Testis (tissue), 3 donors: ENCODE measurements around the gene SATB2. TPM values are rescaled to one million over a fixed set of nuclear protein-coding genes. Genes with fewer than 3 reads are reported as not detected.

Source experiments
- DNase-seq: peaks from one replicate; pipeline ENCODE4 v3.0.0-alpha.2; 2019
- H3K27ac ChIP-seq, 2 donors: fragments of 200-600 bp; sonication (generic); one replicate each; pipeline ENCODE4 v1.5.1; 2019
- H3K27me3 ChIP-seq: fragments of 200-600 bp; sonication (generic); one replicate; pipeline ENCODE4 v1.5.1; 2019
- H3K36me3 ChIP-seq: fragments of 200-600 bp; sonication (generic); one replicate; pipeline ENCODE4 v1.5.1; 2017; ENCODE audit warnings: low read depth; ENCODE audit errors: missing control alignments
- H3K4me1 ChIP-seq: fragments of 200-600 bp; sonication (generic); one replicate; pipeline ENCODE4 v1.5.1; 2019
- H3K4me3 ChIP-seq, 2 donors: fragments of 200-600 bp; sonication (generic); one replicate each; pipeline ENCODE4 v1.5.1; 2017 to 2019
- H3K9me3 ChIP-seq: fragments of 200-600 bp; sonication (generic); one replicate; pipeline ENCODE4 v1.5.1; 2017
- CTCF ChIP-seq, 3 experiments: fragments of 450-650 bp in 2 of 3; fragments of 200-600 bp in 1 of 3; sonication (generic) in 1 of 3; IDR thresholded peaks; one replicate each; pipeline ENCODE4 v1.5.1; 2016 to 2019; ENCODE audit warnings: antibody characterized with exemption in 3 of 3, mild to moderate bottlenecking in 2 of 3, moderate library complexity in 1 of 3
- POLR2A ChIP-seq: fragments of 450-650 bp; IDR thresholded peaks from one replicate; pipeline ENCODE4 v1.6.1; 2017; ENCODE audit warnings: antibody characterized with exemption, mild to moderate bottlenecking, moderate library complexity
- WGBS, 2 donors: methylation state at CpG; one replicate each; pipeline ENCODE4 v1.1.5; 2018; 5-methylcytosine and 5-hydroxymethylcytosine counted together
- intact Hi-C: fragments of 100-400 bp; cut with DNase I; formaldehyde crosslinking; loops from one replicate; pipeline ENCODE4 v1.15.1; 2023; ENCODE audit warnings: low total_unique reads
- polyA plus RNA-seq: library from polyadenylated mRNA; stranded (reverse); fragments of 350-450 nt; fragmentation: Illumina TruSeq; extraction: RNeasy Lipid Tissue Mini Kit (QIAGEN cat#74804); gene quantifications from one replicate; pipeline ENCODE4 v1.2.3, GENCODE V29; 2014; ENCODE audit warnings: low read depth, low replicate concordance; ENCODE audit not compliant: insufficient read depth
- total RNA-seq, 2 donors: library from RNA; depleted of rRNA; stranded (reverse); fragments of >200 nt; gene quantifications; one replicate each; pipeline ENCODE4 v1.2.3, GENCODE V29; 2016

The SATB2 gene
- total and polyA plus RNA-seq, 3 donors from 2014 or later, result 5.1 to 15.1 (median 14.1) TPM

GRCh38 chr2:199467066-199467822, 9.5 kb upstream of the SATB2 start:
- H3K27me3 ChIP-seq, result no peaks in the 10 kb centered on the region
- intact Hi-C loops, result no loop called here
- 32 to 43% methylated on average over 18 to 23 of the region's 23 CpGs for WGBS, 2 donors
- no peaks in the 10 kb centered on the region for H3K36me3 ChIP-seq
- H3K4me1 ChIP-seq, result peaks cover 18% of the 10 kb centered on the region
- no peak for DNase-seq
- H3K4me3 ChIP-seq, result no peak overlapping the region
- H3K9me3 ChIP-seq, result no peaks in the 10 kb centered on the region
- H3K27ac ChIP-seq, result no peak overlapping the region
- TF ChIP-seq POLR2A (no peak), CTCF (IDR thresholded peaks at IDR 0.05) (no peak)

- Histone ChIP-seq H3K4me3 (no peak overlapping the region), H3K27ac (no peak overlapping the region), H3K36me3 (no peaks in the 10 kb centered on the region), H3K4me1 (peaks cover 18% of the 10 kb centered on the region), H3K27me3 (no peaks in the 10 kb centered on the region), H3K9me3 (no peaks in the 10 kb centered on the region)
- TF ChIP-seq CTCF (IDR thresholded peaks at IDR 0.05) (no peak), POLR2A (no peak)
- DNase-seq, result no peak
- WGBS, 2 donors, result 29 to 45% methylated on average over 6 of the region's 6 CpGs
- intact Hi-C loops, result no loop called here
Measured at GRCh38 chr2:199466692-199467065, 8.9 kb upstream of the SATB2 start.

- intact Hi-C loops, result no loop called here
- WGBS, 2 donors, result 35 to 53% methylated on average over 11 of the region's 11 CpGs
Measured at GRCh38 chr2:199465988-199466691, 8.4 kb upstream of the SATB2 start.

GRCh38 chr2:199465390-199465789, 7.7 kb upstream of the SATB2 start:
- no peak for DNase-seq
- H3K36me3 ChIP-seq, result no peaks in the 10 kb centered on the region
- no peaks in the 10 kb centered on the region for H3K9me3 ChIP-seq
- H3K4me1 ChIP-seq, result peaks cover 13% of the 10 kb centered on the region
- H3K4me3 ChIP-seq, result no peak overlapping the region
- no peak overlapping the region for H3K27ac ChIP-seq
- intact Hi-C loops, result no loop called here
- WGBS, 2 donors, result 27 to 35% methylated on average over 5 of the region's 5 CpGs
- peaks cover 3% of the 10 kb centered on the region for H3K27me3 ChIP-seq
- TF ChIP-seq POLR2A (no peak), CTCF (IDR thresholded peaks at IDR 0.05) (no peak)

More at GRCh38 chr2:199465988-199466691, 8.4 kb upstream of the SATB2 start:
- H3K27me3 ChIP-seq, result no peaks in the 10 kb centered on the region
- no peak overlapping the region for H3K27ac ChIP-seq
- peaks cover 18% of the 10 kb centered on the region for H3K4me1 ChIP-seq
- no peaks in the 10 kb centered on the region for H3K36me3 ChIP-seq
- no peaks in the 10 kb centered on the region for H3K9me3 ChIP-seq
- H3K4me3 ChIP-seq, result no peak overlapping the region
- TF ChIP-seq POLR2A (no peak), CTCF (IDR thresholded peaks at IDR 0.05) (no peak)
- DNase-seq, result no peak
